Heart left ventricle (tissue), 13 donors: ENCODE results near the gene REPS2.

Experiments used
- CTCF ChIP-seq, 12 donors: fragments of 200-600 bp; sonication (generic) in 4 of 12; IDR thresholded peaks; one replicate each; pipeline versions ENCODE4 v1.5.0 to v1.8.0; 2018 to 2022; ENCODE audit warnings: antibody characterized with exemption in 12 of 12, mild to moderate bottlenecking in 5 of 12
- POLR2A ChIP-seq, 2 donors: fragments of 450-650 bp; IDR thresholded peaks; one replicate each; pipeline ENCODE4 v1.6.1; 2017; ENCODE audit warnings: antibody characterized with exemption in 2 of 2, mild to moderate bottlenecking in 2 of 2, moderate library complexity in 2 of 2
- donor health status: ischemic (EF 13 %, LVEDD 7.1; RV severe dilation, severe dysfunction).
- donor health status: DM: no; HTN: yes; CAD: no.
- donor health status: DM: no; HTN: no; CAD: no.
- donor health status: ischemic (EF 25% LVEDD 6.9; RV normal size, moderate dysfunction).
- donor health status: ischemic (EF 25% LVEDD 5.7; RV mildly dilated, moderate dysfunction).
- donor health status: ischemic (EF 35%, LVEDD 5.7; RV mildly dilated, moderate dysfunction).
- donor health status: nonischemic (EF 11% LVEDD 7.7; RV severe dilation, severe dysfunction).
- donor health status: DM: yes; HTN: yes; CAD: no.
- donor health status: PGD.
- donor health status: ischemic (EF 29% LVEDD 5.4; RV normal size, mild dysfunction).
- donor health status: nonischemic (EF 23%, LVEDD 6.1; RV moderate dilation, normal function).

- TF ChIP-seq CTCF (IDR thresholded peaks at IDR 0.05), result no peak
- TF ChIP-seq POLR2A (IDR thresholded peaks at IDR 0.05), result no peak
Observed at GRCh38 chrX:17036171-17036961, 89.9 kb downstream of the REPS2 start.
